Panc1 (cell line): ENCODE results near the gene JMJD1C. TPM values are rescaled to one million over a fixed set of nuclear protein-coding genes. Genes with fewer than 3 reads are reported as not detected.

Experiments
- ATAC-seq: fragments of 200-7000 bp; cut with Tn5 transposase; 2 replicates; pipeline ENCODE4 v1.9.1; 2020; ENCODE audit warnings: mild to moderate bottlenecking, moderate library complexity
- BruUV-seq: library from RNA; stranded (reverse); fragments of 400-500 nt; replicated peaks from 2 replicates; lab custom pipeline; 2021; lab: Mats Ljungman, UMichigan
- CTCF ChIA-PET: fragments of 300-600 bp; sonication (Branson Sonifier 250); formaldehyde crosslinking; loops from one replicate; lab custom pipeline; 2022; ENCODE audit warnings: antibody characterized with exemption; lab: Charles Lee
- POLR2A ChIA-PET: fragments of 300-600 bp; sonication (Branson Sonifier 250); formaldehyde crosslinking; loops from one replicate; lab custom pipeline; 2022; ENCODE audit warnings: antibody characterized with exemption; lab: Charles Lee
- DNase-seq: peaks from one replicate; pipeline ENCODE4 v3.0.0-alpha.2; 2010; ENCODE audit warnings: low read depth, low spot score
- H3K27ac ChIP-seq: 2 replicates; pipeline ENCODE4 v1.5.1; 2011; ENCODE audit warnings: mild to moderate bottlenecking, low read length, inconsistent platforms
- H3K27me3 ChIP-seq: fragments of 200-500 bp; sonication (Bioruptor generic); 2 replicates; pipeline ENCODE4 v1.6.0; 2014; ENCODE audit warnings: low read length, inconsistent platforms; ENCODE audit not compliant: control insufficient read depth, insufficient read depth
- H3K36me3 ChIP-seq: fragments of 200-500 bp; sonication (Bioruptor generic); 2 replicates; pipeline ENCODE4 v1.5.1; 2014; ENCODE audit warnings: inconsistent platforms, mild to moderate bottlenecking, low read length, moderate library complexity; ENCODE audit not compliant: control insufficient read depth, insufficient read depth
- H3K4me1 ChIP-seq: 2 replicates; pipeline ENCODE4 v1.5.1; 2011; ENCODE audit warnings: inconsistent platforms, mild to moderate bottlenecking, low read length, moderate library complexity; ENCODE audit not compliant: control insufficient read depth, insufficient read depth
- H3K4me3 ChIP-seq, 2 experiments: 2 replicates each; pipeline ENCODE4 v1.5.1; 2011 to 2012; ENCODE audit warnings: low read depth in 2 of 2, low read length in 2 of 2, mild to moderate bottlenecking in 2 of 2, inconsistent platforms in 1 of 2, moderate library complexity in 1 of 2
- H3K9me3 ChIP-seq: fragments of 200-500 bp; sonication (Bioruptor generic); 2 replicates; pipeline ENCODE4 v1.5.1; 2014; ENCODE audit warnings: low read depth, mild to moderate bottlenecking, inconsistent platforms, low read length, moderate library complexity; ENCODE audit not compliant: control insufficient read depth, insufficient read depth
- CTCF ChIP-seq: fragments of 450-650 bp; IDR thresholded peaks from 2 replicates; pipeline ENCODE4 v1.5.1; 2017; ENCODE audit warnings: mild to moderate bottlenecking
- POLR2AphosphoS5 ChIP-seq: IDR thresholded peaks from 2 replicates; pipeline ENCODE4 v1.6.1; 2012; ENCODE audit warnings: mild to moderate bottlenecking, low read depth, low read length, moderate library complexity
- REST ChIP-seq, 2 experiments: IDR thresholded peaks; 2 replicates each; pipeline ENCODE4 v1.6.1; 2011 to 2012; ENCODE audit warnings: low read depth in 2 of 2, control low read depth in 1 of 2, low read length in 1 of 2, mild to moderate bottlenecking in 1 of 2, moderate library complexity in 1 of 2; ENCODE audit not compliant: insufficient read depth in 1 of 2
- SIN3A ChIP-seq: IDR thresholded peaks from 2 replicates; pipeline ENCODE4 v1.6.1; 2012; ENCODE audit warnings: low read depth, mild to moderate bottlenecking, low read length, moderate library complexity, borderline replicate concordance; ENCODE audit not compliant: insufficient read depth
- TCF7L2 ChIP-seq: IDR thresholded peaks from 2 replicates; pipeline ENCODE4 v1.6.1; 2011; ENCODE audit warnings: mild to moderate bottlenecking, low read depth, low read length, inconsistent platforms
- in situ Hi-C: cut with HindIII; loops from 2 replicates; pipeline ENCODE4 v1.10.0; 2016; ENCODE audit warnings: low sequenced_read_pairs, low pct_unique_long_range_greater_than_20kb
- intact Hi-C: fragments of 100-400 bp; cut with micrococcal nuclease; formaldehyde crosslinking; loops from one replicate; pipeline ENCODE4 v1.10.0; 2022; ENCODE audit not compliant: unreplicated experiment
- total RNA-seq: library from RNA; stranded (reverse); gene quantifications from one replicate; pipeline ENCODE4 v1.2.1, GENCODE V29; 2021; ENCODE audit not compliant: unreplicated experiment

Gene JMJD1C
- total RNA-seq, 1 experiment from 2014 or later, result 88.3 TPM

GRCh38 chr10:63478564-63478963 lies 12.8 kb upstream of the JMJD1C start:
- CTCF ChIA-PET, result interaction anchor here (0.6 kb wide), 1 partner anchor 208 kb away, joined by 4 read pairs; no protein-coding TSS in a partner anchor
- Histone ChIP-seq H3K4me3 (no peak overlapping the region), H3K36me3 (no peaks in the 10 kb centered on the region), H3K27ac (no peak overlapping the region), H3K4me1 (0 out of 2 replicates have a peak, but pooled peaks cover 6% of the 10 kb centered on the region), H3K9me3 (no peaks in the 10 kb centered on the region), H3K27me3 (no peaks in the 10 kb centered on the region)
- ATAC-seq (0 out of 2 replicates have a peak, but pooled peaks have one; percentile 62), DNase-seq (no peak)
- POLR2A ChIA-PET, result no interaction called here
- intact Hi-C loops, result no loop called here
- in situ Hi-C loops, result no loop called here
- BruUV-seq, result no TSS peak
- no peak for TF ChIP-seq TCF7L2
- no peak for TF ChIP-seq CTCF
- TF ChIP-seq REST (IDR thresholded peaks at IDR 0.05; ENCODE audit: insufficient read depth in 1 of 2, low read depth in 2 of 2, low read length in 1 of 2), result no peak
- no peak for TF ChIP-seq SIN3A
- no peak for TF ChIP-seq POLR2AphosphoS5

GRCh38 chr10:63477927-63478326 lies 12.2 kb upstream of the JMJD1C start:
- CTCF ChIA-PET, result interaction anchor here (0.7 kb wide), 1 partner anchor 320 kb away, joined by 8 read pairs; no protein-coding TSS in a partner anchor
- no peaks in the 10 kb centered on the region for H3K36me3 ChIP-seq
- POLR2A ChIA-PET, result interaction anchor here (0.7 kb wide), 1 partner anchor 91 kb away, joined by 7 read pairs; no protein-coding TSS in a partner anchor
- intact Hi-C loops (no loop called here), in situ Hi-C loops (no loop called here)
- 0 out of 2 replicates have a peak, but pooled peaks cover 6% of the 10 kb centered on the region for H3K4me1 ChIP-seq
- no peak for TF ChIP-seq SIN3A
- TF ChIP-seq TCF7L2, result no peak
- TF ChIP-seq REST (IDR thresholded peaks at IDR 0.05; ENCODE audit: insufficient read depth in 1 of 2, low read depth in 2 of 2, low read length in 1 of 2), result no peak
- TF ChIP-seq POLR2AphosphoS5, result no peak
- TF ChIP-seq CTCF, result no peak
- no peak for DNase-seq
- no TSS peak for BruUV-seq
- H3K9me3 ChIP-seq, result no peaks in the 10 kb centered on the region
- H3K27ac ChIP-seq, result no peak overlapping the region
- ATAC-seq, result no peak
- no peak overlapping the region for H3K4me3 ChIP-seq
- no peaks in the 10 kb centered on the region for H3K27me3 ChIP-seq
